H1 (cell line): ENCODE results near the gene BCHE. TPM values are rescaled to one million over a fixed set of nuclear protein-coding genes. Genes with fewer than 3 reads are reported as not detected.

Experiments
- CBX8 ChIP-seq: fragments of 300-800, 300-1000 bp; sonication (generic); IDR thresholded peaks from 2 replicates; pipeline ENCODE4 v1.7.1; 2016; ENCODE audit warnings: low read depth, low read length, borderline replicate concordance
- CHD2 ChIP-seq: IDR thresholded peaks from 2 replicates; pipeline ENCODE4 v1.6.1; 2012; ENCODE audit warnings: low read length, improper control_type of control experiment
- CHD7 ChIP-seq: fragments of 300-600 bp; sonication (generic); IDR thresholded peaks from 2 replicates; pipeline ENCODE4 v1.7.1; 2012; ENCODE audit warnings: low read length, moderate library complexity, mild to moderate bottlenecking, inconsistent platforms; ENCODE audit not compliant: insufficient replicate concordance
- CREB1 ChIP-seq: IDR thresholded peaks from 2 replicates; pipeline ENCODE4 v1.6.1; 2012; ENCODE audit warnings: inconsistent platforms
- EZH2 ChIP-seq: fragments of 200-600 bp; sonication (generic); IDR thresholded peaks from 2 replicates; pipeline ENCODE4 v1.7.1; 2012; ENCODE audit warnings: low read depth, mild to moderate bottlenecking, moderate library complexity, low read length, inconsistent platforms; ENCODE audit not compliant: severe bottlenecking
- GTF2F1 ChIP-seq: IDR thresholded peaks from 2 replicates; pipeline ENCODE4 v1.6.1; 2012; ENCODE audit warnings: low read depth, low read length, improper control_type of control experiment, borderline replicate concordance
- KDM5A ChIP-seq: fragments of 200-600 bp; IDR thresholded peaks from 2 replicates; pipeline ENCODE4 v1.7.1; 2012; ENCODE audit warnings: mild to moderate bottlenecking, low read length, inconsistent platforms, mixed read lengths
- PHF8 ChIP-seq: fragments of 200-600 bp; sonication (generic); conservative IDR thresholded peaks from 2 replicates; pipeline ENCODE4 v1.7.1; 2012; ENCODE audit warnings: low read depth, mild to moderate bottlenecking, inconsistent platforms, low read length, moderate library complexity
- SIN3A ChIP-seq, 2 experiments: IDR thresholded peaks in 1 of 2; conservative IDR thresholded peaks in 1 of 2; 2 replicates each; pipeline ENCODE4 v1.6.1; 2011 to 2012; ENCODE audit warnings: low read length in 2 of 2, improper control_type of control experiment in 1 of 2, low read depth in 1 of 2, mild to moderate bottlenecking in 1 of 2
- TAF7 ChIP-seq: optimal IDR thresholded peaks from 2 replicates; pipeline ENCODE3; 2011; ENCODE audit warnings: low read depth, mild to moderate bottlenecking, inconsistent platforms, low read length, moderate library complexity, borderline replicate concordance
- TBP ChIP-seq: IDR thresholded peaks from 2 replicates; pipeline ENCODE4 v1.6.1; 2011; ENCODE audit warnings: low read depth, low read length, improper control_type of control experiment
- TEAD4 ChIP-seq: IDR thresholded peaks from 2 replicates; pipeline ENCODE4 v1.6.1; 2012; ENCODE audit warnings: low read depth, low read length, inconsistent platforms, mixed read lengths
- YY1 ChIP-seq: IDR thresholded peaks from 2 replicates; pipeline ENCODE4 v1.6.1; 2011; ENCODE audit warnings: low read depth, mild to moderate bottlenecking, low read length
- polyA plus RNA-seq, 7 experiments: library from polyadenylated mRNA; depleted of rRNA in 3 of 7; stranded (reverse) in 5 of 7; unstranded in 2 of 7; fragments of >200 nt in 5 of 7; fragments of 200-250 nt in 2 of 7; gene quantifications; 1 replicate in 5 of 7; 2 replicates in 1 of 7; 4 replicates in 1 of 7; pipeline versions ENCODE4 v1.2.1 to v1.2.3, GENCODE V29; 2011 to 2013; ENCODE audit warnings: missing spikeins in 2 of 7, mixed read lengths in 2 of 7
- total RNA-seq: library from RNA; stranded (reverse); fragmentation: NEBNext Ultra II Directional; extraction: Animal tissue kit (Norgen Biotek cat#: 25700); gene quantifications from 2 replicates; pipeline ENCODE4 v1.2.1, GENCODE V29; 2021

The BCHE gene
- total and polyA plus RNA-seq, 2 of the 8 experiments (the other 6 are each of a cell fraction or from before 2014, with no cell fraction given): 0.56 to 1.9 TPM

- TF ChIP-seq CHD7 (no peak), YY1 (no peak), CHD2 (no peak), CBX8 (no peak), PHF8 (no peak), CREB1 (no peak), KDM5A (no peak), GTF2F1 (no peak), SIN3A (conservative IDR thresholded peaks at IDR 0.05 in 1 of 2, IDR thresholded peaks at IDR 0.05 in 1 of 2; ENCODE audit: low read depth in 1 of 2, low read length in 2 of 2) (no peak), EZH2 (no peak), TEAD4 (no peak), TBP (no peak), TAF7 (no peak)
Observed at GRCh38 chr3:165728924-165729323, 108.3 kb downstream of the BCHE start (continued).
